ENCODE data around the gene TP53I3.

DNA sequence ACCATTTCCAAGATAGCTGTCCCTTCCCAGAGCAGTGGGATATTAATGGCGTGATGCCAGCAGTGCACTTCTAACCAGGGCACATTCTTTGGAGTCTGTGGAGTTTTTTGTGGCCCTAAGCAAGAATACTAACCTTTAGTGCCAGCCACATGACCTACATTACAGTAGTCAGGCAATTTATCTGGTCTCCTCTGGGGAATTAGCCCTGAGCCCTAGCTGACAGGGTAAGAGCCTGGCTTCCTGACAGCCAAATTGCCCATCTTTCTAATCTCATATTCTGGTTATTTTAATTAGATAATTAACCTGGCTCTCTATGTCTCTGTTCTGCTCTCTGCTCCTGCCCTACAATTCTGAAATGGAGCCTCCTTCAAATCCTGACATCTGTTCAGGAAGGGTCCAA is 33.3 kb upstream of the TP53I3 start:
- TF ChIP-seq CTCF (conservative IDR thresholded peaks at IDR 0.05 in 1 of 2, IDR thresholded peaks at IDR 0.05 in 1 of 2; ENCODE audit: extremely low read depth in 1 of 2, insufficient read depth in 1 of 2, low read depth in 1 of 2, low read length in 2 of 2) (no peak), EZH2 (IDR thresholded peaks at IDR 0.05; ENCODE audit: borderline replicate concordance, low read length) (no peak)
